IPS-18c (cell line): ENCODE data around the gene ULK4.
"Not testable (repeated sequence)": the region's sequence is repeated elsewhere in the genome, so short reads cannot be mapped to it uniquely, and the experiment has no call there.

ENCODE experiments used
- H3K4me3 ChIP-seq: 2 replicates; pipeline ENCODE4 v1.7.0; 2013; ENCODE audit warnings: low read depth, mild to moderate bottlenecking, low read length, moderate library complexity; ENCODE audit not compliant: insufficient read depth
- H3K9me3 ChIP-seq: one replicate; pipeline ENCODE4 v1.6.1; 2013; ENCODE audit warnings: mild to moderate bottlenecking, low read length, moderate library complexity; ENCODE audit not compliant: control insufficient read depth, insufficient read depth

Gene ULK4

DNA sequence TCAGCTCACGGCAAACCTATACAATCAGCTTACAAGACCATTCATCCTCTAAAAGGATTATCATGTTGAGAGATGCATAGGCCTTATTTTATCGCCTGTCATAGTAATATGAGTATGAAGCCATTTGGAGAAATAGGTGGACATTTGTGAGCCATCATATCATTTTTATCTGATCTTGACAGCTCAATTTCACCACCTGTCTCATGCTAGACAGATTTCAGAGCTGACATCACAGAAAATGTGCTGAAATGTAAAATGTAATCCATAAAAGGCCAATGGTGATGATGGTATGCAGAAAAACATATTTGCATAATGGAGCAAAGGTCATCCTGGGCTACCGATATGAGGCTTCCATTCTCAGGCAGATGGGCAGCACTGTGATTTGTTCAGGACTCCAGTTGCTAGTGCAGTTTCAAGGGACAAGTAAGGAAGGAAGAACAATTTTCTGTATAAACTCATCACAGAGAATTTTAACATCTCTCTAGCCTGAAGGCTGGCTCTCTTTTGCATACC is 221.5 kb downstream of the ULK4 start:
- Histone ChIP-seq H3K9me3 (no peaks in the 10 kb centered on the region), H3K4me3 (no peak overlapping the region)

DNA sequence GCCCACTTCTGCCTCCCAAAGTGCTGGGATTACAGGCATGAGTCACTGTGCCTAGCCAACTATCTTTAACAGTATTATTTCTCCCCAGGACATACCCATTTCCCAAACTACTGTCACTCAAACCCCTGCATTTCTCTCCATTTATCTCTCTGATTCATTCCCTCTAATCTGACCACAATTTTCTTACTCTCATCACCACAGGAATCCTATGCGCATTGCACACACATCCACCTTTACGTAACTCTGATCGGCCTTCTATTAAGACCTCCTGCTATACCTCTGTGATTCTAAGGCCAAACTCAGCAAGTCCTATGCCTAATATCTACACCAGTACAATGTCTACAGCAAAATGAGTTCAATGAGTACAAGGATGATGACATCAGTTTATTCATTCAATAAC is 235.0 kb downstream of the ULK4 start:
- no peaks in the 10 kb centered on the region for H3K9me3 ChIP-seq
- no peak overlapping the region for H3K4me3 ChIP-seq

DNA sequence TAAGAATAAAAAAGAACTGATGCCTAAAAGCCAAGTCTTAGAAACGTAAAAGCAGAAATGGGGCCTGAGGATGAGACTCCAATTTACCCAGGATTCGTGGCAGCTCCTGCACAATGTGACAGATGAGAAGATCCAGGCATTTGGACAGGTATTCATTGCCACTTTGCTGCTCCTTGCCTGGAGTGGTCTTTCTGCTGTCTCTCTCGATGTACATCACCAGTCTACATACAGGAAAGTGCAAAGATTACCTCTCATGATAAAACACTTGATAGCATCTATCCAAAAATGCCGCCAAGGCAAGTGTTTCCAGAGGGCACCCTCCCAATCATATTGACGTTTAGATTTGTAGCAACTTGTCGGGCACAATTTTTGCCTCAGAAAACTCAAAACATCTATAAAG is 244.3 kb downstream of the ULK4 start:
- Histone ChIP-seq H3K9me3 (no peaks in the 10 kb centered on the region), H3K4me3 (no peak overlapping the region)

DNA sequence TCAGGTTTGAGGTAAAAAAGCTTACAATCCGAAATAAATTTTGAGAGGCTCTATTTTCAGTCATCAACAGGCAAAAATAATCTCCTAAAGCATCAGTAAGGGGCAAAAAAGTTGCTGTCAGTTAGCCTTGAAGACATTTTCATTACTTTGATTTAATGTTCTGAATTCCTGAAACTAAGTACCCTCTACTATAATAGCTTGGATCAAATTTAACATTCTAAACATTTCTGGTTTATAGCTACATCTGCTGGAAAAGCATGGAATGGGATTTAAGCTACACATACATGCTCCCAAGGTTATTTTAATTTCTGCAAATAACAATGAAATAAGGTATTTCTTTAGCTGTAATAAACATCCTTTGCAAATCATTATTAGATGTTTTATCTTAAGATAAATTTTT is 245.4 kb downstream of the ULK4 start:
- H3K4me3 ChIP-seq: no peak overlapping the region
- H3K9me3 ChIP-seq: no peaks in the 10 kb centered on the region

DNA sequence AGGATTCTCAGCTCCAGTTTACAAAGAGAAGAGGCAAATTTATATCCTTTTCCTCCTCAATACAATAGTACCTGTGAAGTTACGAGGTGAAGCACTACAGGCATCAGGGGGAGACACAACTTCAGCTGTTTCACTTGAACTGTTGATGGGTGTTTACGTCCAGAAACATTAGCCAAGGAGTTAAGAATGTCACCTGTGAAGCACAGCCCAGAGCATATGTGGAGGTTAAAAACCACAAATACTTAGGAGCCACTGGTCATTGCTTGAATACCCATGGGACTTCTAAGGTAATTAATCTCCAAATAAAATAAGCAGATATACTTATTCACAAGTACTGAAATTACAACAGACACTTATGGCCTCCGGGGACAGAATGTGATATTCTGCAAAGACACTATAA is 246.5 kb downstream of the ULK4 start:
- no peak overlapping the region for H3K4me3 ChIP-seq
- H3K9me3 ChIP-seq: no peaks in the 10 kb centered on the region

DNA sequence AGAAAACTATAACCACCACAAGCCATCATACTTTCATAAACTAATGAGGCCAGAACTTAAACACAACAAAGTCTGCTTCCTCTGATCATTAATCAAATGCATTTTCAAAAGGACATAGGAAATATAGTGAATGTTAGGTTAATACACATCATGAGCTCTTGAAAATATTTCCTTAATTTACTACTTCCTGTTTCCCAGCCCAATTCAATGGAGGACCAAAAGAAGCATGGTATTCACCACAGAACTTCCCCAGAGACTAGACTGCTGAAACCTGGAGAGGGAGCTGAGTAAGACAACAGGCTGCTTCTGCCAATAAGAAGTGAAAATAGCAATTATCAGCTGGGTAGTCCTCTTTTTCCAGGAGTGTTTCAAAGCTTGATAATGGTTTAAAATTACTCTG is 250.3 kb downstream of the ULK4 start:
- H3K9me3 ChIP-seq: no peaks in the 10 kb centered on the region
- no peak overlapping the region for H3K4me3 ChIP-seq

DNA sequence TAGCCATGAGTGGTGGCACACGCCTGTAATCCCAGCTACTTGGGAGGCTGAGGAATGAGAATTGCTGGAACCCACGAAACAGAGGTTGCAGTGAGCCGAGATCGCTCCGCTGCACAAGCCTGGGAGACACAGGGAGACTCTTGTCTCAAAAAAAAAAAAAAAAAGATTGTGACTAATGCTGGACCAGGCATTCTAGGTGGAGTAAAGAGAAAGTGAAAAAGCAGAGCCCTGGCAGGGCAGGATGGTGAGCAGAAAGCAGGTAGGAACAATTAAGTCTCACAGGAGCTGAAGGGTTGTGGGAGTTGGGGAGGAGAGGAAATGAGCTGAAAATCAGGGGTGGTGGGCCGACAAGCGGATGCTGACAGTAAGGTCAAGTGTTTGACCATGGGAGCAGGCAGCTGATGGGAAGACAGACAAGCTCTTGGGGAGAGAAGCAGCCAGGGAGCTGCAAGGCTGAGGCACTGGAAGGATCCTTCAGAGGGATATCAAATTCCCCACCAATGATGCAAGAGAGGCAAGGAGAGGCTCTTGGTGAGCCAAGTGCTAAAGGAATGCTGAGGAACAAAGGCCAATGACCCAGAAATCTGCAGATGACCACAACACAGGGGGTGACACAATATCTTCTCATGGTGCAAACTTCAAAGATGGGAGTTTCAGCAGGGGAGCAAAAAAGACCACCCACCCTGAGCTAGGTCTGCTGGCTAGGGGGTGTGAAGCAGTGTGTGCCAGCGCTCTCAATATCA is 251.1 kb downstream of the ULK4 start:
- Histone ChIP-seq H3K4me3 (no peak overlapping the region), H3K9me3 (no peaks in the 10 kb centered on the region)

DNA sequence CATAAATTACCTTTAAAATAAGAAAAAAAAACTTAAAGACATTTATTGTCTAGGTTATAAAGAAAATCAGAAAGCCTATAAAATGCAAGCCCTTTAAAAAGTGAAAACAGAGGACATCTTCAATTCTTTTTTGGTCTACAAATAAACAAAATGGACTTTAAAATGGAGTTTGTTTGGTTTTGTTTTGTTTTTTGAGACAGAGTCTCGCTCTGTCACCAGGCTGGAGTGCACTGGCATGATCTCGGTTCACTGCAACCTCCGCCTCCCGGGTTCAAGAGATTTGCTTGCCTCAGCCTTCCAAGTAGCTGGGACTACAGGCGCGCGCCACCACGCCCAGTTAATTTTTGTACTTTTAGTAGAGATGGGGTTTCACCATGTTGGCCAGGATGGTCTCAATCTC is 252.7 kb downstream of the ULK4 start:
- not testable (repeated sequence) for H3K4me3 ChIP-seq, H3K9me3 ChIP-seq

DNA sequence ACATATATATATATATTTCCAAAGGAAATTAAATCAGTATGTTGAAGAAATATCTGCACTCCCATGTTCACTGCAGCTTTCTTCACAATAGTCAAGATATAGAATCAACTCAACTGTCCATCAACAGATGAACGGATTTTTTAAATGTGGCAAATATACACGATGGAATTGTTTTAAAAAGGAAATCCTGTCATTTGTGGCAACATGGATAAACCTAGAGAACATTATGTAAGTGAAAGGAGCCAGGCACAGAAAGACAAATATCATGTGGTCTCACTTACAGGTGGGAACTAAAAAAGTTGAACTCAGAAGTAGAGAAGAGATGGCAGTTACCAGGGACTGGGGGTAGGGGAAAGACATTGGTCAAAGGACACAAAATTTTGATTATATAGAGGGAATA is 253.7 kb downstream of the ULK4 start:
- Histone ChIP-seq H3K9me3 (no peaks in the 10 kb centered on the region), H3K4me3 (no peak overlapping the region)

DNA sequence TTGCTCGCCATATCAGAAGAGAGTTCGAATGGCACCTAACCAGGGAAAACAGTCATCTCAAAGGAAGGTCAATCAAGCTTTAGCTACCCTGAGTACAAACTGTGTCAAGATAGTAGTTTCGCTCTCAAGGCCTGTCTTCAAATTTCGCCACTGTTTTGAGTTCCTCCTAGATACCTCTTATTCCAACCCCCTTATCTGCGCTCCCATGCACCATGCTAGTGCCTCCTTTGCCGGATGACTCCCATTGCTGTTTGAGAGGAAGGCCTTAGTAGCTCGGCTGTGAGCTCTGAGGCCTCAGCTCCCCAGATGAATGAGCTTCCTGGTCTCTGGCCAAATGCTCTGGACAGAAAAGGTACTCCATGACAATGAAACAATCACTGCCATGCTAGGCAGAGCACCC is 256.0 kb downstream of the ULK4 start:
- Histone ChIP-seq H3K4me3 (no peak overlapping the region), H3K9me3 (no peaks in the 10 kb centered on the region)

DNA sequence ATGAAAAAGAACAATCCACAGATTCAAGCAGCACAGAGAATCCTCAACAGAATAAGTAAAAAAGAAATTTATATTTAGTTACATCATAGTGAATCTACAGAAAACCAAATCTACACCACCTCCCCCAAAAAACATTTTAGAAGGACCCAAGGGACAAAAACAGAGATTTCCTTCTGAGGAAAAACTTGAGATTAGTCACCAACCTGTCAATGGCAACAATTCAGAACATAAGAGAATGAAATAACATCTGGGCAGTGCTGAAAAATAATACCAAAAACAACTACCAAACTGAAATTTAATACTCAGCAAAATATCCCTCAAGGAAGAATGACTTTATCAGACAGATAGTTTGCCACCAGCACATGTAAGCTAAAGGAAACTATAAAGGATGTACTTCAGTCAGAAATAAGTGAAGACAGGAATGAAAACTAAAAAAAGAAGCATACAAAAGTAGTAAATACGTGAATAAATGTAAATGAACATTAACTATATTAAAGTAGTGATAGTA is 260.7 kb downstream of the ULK4 start:
- no peak overlapping the region for H3K4me3 ChIP-seq
- no peaks in the 10 kb centered on the region for H3K9me3 ChIP-seq

DNA sequence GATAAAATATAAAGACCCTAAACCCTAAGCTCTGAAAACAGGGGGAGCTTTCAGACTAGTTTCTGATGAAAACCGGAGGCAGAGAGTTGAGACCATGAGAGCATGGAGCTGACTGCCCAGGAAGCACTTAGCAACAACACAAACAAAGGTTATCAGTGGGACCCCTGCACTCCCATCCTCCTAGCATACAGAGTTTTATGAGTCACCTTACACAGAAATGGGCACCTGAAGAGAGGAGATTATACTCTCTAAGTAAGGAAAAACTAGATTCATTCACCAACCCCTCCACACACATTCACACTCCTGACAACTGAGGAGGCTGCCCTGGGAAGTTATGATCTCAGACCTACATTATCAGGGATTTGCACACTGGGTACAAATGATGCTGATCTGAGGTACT is 261.7 kb downstream of the ULK4 start:
- H3K9me3 ChIP-seq: no peaks in the 10 kb centered on the region
- no peak overlapping the region for H3K4me3 ChIP-seq

DNA sequence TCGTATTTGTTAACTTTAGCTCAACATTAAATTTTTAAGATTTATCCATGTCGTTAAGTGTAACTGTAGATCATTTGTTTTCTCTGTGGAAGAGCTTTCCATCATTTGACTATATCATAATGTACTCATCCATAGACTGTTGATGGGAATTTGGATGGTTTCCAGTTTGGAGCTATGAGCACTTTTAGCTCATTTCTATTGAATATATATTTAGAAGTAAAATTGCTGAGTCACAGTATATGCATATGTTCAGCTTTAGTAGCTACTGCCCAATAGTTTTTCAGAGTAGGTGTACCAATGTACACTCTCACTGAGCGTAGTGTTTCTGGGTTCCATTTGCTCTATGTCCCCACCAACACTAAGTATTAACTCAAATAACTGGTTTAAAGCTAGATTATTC is 263.0 kb downstream of the ULK4 start:
- H3K4me3 ChIP-seq: no peak overlapping the region
- H3K9me3 ChIP-seq: no peaks in the 10 kb centered on the region

DNA sequence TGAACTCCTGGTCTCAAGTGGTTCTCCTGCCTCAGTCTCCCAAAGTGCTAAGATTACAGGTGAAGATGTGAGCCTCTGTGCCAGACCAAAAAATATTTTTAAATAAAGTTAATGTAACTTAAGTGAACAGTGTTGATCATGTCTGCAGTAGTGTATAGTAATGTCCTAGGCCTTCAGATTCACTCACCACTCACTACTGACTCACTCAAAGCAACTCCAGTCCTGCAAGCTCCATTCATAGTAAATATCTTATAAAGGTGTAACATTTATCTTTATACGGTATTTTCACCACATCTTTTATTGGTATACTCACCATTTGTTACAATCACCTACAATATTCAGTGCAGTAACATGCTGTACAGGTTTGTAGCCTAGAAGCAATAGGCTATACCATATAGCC is 264.2 kb downstream of the ULK4 start:
- no peak overlapping the region for H3K4me3 ChIP-seq
- H3K9me3 ChIP-seq: no peaks in the 10 kb centered on the region

DNA sequence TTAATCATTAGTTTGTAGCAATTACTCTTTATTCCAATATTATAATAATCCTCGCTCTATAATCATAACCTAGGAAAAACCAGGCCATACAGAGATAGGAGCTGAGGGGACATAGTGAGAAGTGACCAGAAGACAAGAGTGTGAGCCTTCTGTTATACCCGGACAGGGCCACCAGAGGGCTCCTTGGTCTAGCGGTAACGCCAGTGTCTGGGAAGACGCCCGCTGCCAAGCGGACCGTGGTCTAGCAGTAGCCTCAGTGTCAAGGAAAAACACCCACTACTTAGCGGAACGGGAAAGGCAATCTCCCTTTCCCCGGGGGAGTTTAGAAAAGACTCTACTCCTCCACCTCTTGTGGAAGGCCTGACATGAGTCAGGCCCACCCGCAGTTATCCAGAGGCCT is 266.1 kb downstream of the ULK4 start:
- not testable (repeated sequence) for H3K9me3 ChIP-seq

DNA sequence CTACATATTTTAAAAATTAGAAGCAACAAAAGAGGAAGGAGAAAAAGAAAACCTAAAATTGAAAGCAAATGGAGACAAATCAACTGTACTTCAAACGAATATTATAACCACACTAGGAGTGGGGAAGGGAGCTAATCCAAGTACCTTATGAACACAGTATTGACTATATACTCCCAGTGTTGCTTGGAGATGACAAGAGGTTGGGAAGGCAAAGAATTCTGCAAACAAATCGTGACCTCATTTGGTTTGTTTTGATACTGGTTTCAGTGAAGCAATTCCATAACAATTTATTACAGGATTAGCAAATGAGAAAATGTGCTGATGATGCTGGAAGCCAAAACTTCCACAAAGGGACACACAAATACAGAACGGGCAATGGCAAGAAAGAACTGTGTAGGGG is 268.1 kb downstream of the ULK4 start:
- no peak overlapping the region for H3K4me3 ChIP-seq
- no peaks in the 10 kb centered on the region for H3K9me3 ChIP-seq

More for the DNA sequence above, 266.1 kb downstream of the ULK4 start:
- not testable (repeated sequence) for H3K4me3 ChIP-seq

DNA sequence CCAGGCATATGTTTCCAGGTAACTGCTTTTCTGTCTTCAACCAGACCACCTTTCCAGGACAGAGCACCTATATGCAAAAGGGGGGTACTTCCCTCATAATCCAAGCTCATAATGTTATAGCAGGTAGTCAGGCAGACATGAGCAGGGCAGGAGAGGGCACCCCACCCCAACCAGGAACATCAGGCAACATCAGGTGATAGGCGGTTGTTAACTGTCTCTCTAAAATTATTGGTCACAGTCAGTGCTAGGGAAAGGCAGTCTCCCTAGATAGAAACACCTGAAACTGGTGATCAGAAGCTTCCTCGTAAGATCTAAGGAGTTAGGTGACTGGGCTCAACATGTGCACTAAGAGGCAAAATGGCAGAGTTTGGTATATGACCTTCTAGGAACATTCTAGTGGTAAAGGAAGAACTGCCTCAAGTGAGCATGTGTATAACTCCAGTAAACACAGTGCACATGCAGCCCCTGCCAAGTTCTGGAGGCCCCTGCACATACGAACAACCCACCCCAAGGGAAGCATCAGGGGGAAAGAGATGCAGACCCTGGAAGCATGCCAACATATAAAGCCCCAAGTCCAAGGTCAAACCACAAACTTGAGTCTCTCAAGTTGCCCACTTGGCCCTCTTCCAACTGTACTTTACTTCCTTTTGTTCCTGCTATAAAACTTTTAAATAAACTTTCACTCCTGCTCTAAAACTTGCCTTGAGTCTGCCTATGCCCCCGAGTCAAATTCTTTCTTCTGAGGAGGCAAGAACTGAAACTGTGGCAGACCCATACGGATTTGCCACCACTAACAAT is 270.9 kb downstream of the ULK4 start:
- H3K4me3 ChIP-seq: no peak overlapping the region
- no peaks in the 10 kb centered on the region for H3K9me3 ChIP-seq
